Neural progenitor cell (in vitro differentiated cells): Measurements from ENCODE around the gene RNF138.

Experiments used
- EZH2 ChIP-seq: fragments of 200-600 bp; sonication (generic); IDR thresholded peaks from 2 replicates; pipeline ENCODE4 v1.6.1; 2017; ENCODE audit warnings: antibody characterized with exemption, mild to moderate bottlenecking, moderate library complexity
- TF ChIP-seq, protein P1 (sequence below): fragments of 200-600 bp; sonication (generic); IDR thresholded peaks from 2 replicates; pipeline ENCODE4 v1.5.1; 2017; ENCODE audit warnings: antibody characterized with exemption, mild to moderate bottlenecking

DNA sequence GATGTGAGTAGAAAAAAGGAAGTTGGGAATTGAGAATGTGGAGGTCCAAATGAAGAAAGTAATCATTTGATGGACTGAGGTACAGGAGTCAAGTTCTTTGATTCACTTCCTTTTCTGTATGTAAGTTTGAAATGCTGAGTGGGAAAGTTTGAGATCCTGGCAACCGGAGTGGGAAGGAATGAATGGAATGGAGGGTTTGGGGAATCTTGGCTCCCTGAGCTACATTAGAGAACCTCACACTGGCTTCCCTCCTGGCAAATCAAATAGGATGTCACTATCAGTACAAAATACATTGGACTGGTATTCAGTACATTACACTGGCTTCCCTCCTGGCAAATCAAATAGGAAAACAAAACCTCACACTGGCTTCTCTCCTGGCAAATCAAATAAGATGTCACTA is 9.8 kb upstream of the RNF138 start:
- no peak for TF ChIP-seq EZH2
- TF ChIP-seq, protein P1, sequence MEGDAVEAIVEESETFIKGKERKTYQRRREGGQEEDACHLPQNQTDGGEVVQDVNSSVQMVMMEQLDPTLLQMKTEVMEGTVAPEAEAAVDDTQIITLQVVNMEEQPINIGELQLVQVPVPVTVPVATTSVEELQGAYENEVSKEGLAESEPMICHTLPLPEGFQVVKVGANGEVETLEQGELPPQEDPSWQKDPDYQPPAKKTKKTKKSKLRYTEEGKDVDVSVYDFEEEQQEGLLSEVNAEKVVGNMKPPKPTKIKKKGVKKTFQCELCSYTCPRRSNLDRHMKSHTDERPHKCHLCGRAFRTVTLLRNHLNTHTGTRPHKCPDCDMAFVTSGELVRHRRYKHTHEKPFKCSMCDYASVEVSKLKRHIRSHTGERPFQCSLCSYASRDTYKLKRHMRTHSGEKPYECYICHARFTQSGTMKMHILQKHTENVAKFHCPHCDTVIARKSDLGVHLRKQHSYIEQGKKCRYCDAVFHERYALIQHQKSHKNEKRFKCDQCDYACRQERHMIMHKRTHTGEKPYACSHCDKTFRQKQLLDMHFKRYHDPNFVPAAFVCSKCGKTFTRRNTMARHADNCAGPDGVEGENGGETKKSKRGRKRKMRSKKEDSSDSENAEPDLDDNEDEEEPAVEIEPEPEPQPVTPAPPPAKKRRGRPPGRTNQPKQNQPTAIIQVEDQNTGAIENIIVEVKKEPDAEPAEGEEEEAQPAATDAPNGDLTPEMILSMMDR, result no peak
